Hippocampal formation (tissue), 2 donors: ENCODE measurements around the gene SLC5A9.
"Not testable (repeated sequence)": the region's sequence is repeated elsewhere in the genome, so short reads cannot be mapped to it uniquely, and the experiment has no call there.

Source experiments
- DNase-seq, 2 donors: peaks; one replicate each; lab custom pipeline; 2025; lab: John Stamatoyannopoulos, UW

SLC5A9 gene

DNA sequence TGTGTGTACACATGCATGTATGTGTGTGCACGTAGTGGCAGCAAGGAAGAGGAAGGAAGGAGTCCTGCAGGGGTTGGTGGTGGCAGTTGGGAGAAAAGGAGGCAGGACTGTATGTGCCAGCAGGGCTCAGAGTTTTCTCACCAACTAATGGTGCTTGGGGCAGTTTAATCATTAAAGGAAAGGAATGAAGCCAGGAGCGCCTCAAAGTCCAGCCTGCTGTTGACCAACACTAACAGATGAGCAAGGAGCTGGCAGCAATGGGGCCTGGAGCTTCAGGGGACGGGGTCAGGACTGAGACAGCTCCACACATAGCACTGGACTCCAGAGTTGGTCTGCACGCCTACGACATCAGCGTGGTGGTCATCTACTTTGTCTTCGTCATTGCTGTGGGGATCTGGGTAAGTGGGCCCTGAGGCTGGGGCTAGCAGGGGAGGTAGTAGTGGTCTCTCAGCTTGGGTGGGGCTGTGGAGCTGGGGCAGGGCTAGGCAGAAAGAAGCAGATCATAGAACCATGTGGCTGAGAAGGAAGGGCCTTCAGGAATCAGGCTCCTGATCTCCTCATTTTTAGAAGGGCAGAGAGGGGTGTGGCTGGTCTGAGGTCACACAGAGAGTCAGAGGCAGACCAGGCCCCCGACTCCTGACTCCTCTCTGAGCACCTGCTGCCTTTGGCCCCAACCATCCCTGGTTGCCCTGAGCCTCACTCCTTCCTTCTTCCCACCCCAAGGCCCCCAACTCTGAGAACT, at the start of gene SLC5A9:
Gene SLC5A9, plus strand, starts transcription at position 216 of the 742 bp plus-strand sequence. Its CDS starts 21 bp downstream, at position 237.
- no peak for DNase-seq

GRCh38 chr1:48175116-48175515, 47.4 kb upstream of the SLC5A9 start:
- DNase-seq: no peak

DNA sequence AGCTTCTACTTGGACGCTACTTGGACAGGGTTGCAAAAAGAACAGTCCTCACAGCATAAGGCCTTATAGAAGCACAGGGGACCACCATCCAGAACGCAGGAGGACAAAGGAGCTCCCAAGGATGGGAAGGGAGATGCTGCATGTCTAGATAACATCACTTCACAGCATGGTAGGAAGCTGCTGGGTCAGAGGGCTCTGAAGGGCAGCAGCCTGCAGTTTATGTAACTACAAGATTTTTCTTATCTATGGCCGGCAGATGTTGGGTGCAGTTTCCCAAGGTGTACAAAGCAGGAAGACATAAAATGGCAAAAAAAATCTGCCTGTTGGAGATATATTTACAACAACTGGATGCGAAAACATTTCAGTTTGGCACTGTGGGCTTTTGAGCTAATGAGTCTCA, 45.3 kb upstream of the SLC5A9 start:
- DNase-seq: no peak

DNA sequence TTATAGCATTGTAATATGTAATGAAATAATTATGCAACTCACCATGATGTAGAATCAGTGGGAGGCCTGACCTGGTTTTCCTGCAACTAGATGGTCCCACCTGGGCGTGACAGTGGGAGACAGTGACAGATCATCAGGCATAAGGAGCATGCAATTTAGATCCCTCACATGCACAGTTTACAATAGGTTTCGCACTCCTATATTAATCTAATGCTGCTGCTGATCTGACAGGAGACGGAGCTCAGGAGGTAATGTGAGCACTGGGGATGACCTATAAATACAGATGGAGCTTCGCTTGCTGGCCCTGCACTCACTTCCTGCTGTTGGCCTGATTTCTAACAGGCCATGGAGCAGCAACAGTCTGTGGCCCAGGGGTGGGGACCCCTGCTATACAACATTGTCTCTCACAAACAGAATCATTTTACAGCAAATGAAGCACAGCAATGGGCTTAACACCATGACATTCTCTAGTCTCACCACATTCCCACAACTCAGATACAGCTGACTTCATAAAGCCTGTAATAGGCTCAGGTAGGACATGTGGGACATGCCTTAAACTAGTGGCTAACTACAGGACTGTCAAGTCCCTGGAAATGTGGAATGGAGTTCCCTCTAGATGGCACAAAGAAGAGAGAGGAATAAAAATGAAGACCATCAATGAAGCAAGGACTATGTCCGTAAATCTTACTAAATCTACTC, 40.7 kb upstream of the SLC5A9 start:
- DNase-seq: no peak

GRCh38 chr1:48182439-48182838, 40.1 kb upstream of the SLC5A9 start:
- DNase-seq: no peak

- no peak for DNase-seq
Measured at GRCh38 chr1:48186306-48186839, 36.1 kb upstream of the SLC5A9 start.

GRCh38 chr1:48187969-48188563, 34.5 kb upstream of the SLC5A9 start:
- DNase-seq: no peak

DNA sequence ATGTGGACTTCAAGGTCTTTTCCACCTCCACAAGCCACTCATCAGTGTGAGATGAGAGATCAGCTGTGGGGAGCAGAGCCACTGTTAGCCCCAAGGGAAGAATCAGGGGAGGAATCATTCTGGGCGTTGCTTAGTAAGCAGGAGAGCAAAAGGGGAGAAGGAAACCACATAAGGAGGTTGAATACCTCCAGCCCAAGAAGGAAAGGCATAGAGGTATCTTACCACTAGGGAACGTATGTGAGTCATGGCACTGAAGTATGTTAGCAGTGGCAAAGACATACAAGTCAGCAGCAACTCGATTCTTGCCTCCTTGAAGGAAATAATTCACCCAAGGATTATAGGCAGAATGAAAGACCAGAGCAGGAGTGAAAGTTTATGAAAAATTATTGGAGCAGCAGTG, 31.6 kb upstream of the SLC5A9 start:
- DNase-seq: no peak

DNA sequence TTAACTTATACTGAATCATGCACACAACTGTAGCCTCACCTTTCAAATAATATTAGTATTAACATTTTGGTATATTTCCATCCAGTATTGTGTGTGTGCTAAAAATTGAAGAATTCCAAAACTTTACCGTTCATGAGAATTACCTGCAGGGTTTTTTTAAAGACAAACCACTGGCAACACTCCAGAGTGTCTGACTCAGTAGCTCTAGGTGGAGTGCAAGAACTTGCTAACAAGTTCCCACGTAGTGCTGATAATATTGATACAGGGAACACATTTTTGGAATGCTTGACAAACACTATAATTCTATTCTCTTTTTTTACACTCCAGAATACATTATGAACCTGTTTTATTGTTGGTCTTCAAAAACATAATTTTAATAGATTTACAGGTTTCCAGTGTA, 27.7 kb upstream of the SLC5A9 start:
- no peak for DNase-seq

- DNase-seq: no peak
Measured at GRCh38 chr1:48196237-48196636, 26.3 kb upstream of the SLC5A9 start.

DNA sequence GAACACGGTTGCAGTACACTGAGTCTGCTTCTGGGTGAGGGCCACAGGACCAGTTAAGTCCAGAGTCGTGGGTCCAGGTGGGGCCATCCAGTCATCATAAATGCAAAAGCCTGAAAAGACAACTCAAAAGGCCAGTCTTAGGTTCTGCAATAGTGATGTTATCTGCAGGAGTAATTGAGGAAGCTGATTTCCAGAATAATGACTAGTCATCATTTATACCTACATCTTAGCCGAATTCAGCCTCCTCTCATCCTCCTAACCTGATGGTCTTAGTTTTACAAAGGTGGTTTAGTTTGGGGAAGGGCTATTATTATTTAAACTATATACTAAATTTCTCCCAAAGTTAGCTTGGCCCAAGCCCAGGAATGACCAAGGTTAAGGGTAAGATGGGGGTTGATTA, 23.5 kb upstream of the SLC5A9 start:
- no peak for DNase-seq

GRCh38 chr1:48200166-48200900, 22.2 kb upstream of the SLC5A9 start:
- DNase-seq: no peak

DNA sequence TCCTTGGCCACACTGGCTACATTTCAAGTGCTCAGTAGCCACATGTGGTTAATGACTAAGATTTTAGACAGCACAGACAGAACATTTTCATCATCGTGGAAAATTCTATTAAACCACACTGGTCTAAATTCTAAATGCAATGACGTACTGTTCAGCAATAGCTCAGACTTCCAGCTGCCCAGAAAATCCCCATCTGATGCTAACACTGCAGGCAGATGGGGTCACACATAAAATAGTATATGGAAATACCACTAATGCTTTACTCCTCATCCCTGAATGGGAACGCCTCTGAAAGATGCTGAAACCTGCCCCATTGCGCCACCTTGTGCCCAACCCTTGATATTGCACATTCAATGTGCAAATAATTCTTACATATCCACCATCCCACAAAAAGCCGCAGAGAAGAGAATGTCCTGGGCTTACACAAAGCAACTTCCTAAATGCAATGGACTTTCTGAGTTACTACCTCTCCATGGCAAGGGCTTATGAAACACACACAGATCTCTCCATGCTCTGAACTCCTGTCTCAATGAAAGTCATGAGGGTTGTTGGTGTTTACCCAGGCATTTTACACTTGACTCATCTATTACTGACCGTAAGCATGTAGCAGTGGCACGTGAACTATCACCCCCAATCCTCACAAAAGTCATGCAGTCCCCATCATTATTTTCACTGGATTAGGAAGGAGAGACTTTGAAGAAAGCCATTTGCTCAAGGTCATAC, 20.3 kb upstream of the SLC5A9 start:
- DNase-seq: peak; percentile 16 to 40

- DNase-seq: peak in 1 of 2 donors; percentile 15
Measured at GRCh38 chr1:48203287-48203900, 19.1 kb upstream of the SLC5A9 start.

- DNase-seq: no peak
Measured at GRCh38 chr1:48205522-48205921, 17.0 kb upstream of the SLC5A9 start.

DNA sequence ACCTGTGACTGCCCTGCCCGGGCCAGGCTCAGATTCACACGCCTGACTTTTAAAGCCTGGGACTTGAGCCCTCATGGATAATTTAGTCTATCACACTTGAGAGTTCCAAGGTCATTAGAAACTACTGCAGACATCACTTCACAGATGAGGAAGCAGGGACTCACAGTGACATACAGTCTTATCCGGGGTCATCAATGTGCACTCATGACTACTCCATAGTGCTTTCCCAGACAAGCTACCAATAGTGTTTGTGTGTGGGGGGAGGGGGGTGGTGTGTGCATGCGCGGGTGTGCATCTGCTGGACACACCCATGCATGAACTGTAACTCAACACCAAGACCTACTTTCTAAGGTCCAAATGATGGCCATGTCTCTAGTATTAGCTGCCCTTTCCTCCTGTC, 16.1 kb upstream of the SLC5A9 start:
- no peak for DNase-seq

- no peak for DNase-seq
Measured at GRCh38 chr1:48207131-48207530, 15.4 kb upstream of the SLC5A9 start.

GRCh38 chr1:48207536-48208075, 14.9 kb upstream of the SLC5A9 start:
- DNase-seq: no peak

DNA sequence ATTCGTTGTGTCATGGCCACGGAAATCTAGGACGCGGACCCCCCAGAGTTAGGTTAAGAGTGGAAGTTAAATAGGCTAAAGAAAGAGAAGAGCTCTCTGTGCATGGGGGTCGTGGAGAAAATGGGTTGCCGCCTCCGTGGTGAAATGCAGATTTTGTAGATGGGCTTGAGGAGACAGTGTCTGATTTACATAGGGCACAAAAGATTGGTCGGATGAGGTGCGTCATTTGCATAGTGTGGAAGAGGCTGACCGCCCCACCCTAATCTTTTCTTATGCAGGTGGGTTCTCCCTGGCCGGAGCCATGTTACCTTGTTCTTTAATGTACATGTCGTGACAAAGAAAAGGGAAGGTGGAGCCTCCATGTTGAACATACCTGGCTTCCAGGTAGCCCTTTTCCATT, 14.3 kb upstream of the SLC5A9 start:
- DNase-seq: no peak

GRCh38 chr1:48208652-48209051, 13.9 kb upstream of the SLC5A9 start:
- no peak for DNase-seq

DNA sequence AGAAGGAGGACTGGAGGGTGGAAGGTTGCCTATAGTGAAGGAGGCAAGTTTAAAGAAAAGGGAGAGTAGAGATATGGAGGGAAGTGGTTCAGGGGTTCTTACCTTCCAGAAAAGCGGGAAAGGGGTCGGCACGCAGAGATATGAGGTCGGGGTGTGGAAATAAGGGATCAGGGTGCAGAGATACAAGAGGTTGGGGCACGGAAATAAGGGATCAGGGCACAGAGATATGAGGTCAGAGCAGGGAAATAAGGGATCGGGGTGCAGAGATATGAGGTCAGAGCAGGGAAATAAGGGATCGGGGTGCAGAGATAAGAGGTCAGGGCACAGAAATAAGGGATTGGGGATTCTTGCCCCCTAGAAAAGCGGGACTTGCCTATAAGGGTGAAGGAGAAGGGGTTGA, 9.1 kb upstream of the SLC5A9 start:
- not testable (repeated sequence) for DNase-seq
